ENCODE results near the gene NKIRAS2.

DNA sequence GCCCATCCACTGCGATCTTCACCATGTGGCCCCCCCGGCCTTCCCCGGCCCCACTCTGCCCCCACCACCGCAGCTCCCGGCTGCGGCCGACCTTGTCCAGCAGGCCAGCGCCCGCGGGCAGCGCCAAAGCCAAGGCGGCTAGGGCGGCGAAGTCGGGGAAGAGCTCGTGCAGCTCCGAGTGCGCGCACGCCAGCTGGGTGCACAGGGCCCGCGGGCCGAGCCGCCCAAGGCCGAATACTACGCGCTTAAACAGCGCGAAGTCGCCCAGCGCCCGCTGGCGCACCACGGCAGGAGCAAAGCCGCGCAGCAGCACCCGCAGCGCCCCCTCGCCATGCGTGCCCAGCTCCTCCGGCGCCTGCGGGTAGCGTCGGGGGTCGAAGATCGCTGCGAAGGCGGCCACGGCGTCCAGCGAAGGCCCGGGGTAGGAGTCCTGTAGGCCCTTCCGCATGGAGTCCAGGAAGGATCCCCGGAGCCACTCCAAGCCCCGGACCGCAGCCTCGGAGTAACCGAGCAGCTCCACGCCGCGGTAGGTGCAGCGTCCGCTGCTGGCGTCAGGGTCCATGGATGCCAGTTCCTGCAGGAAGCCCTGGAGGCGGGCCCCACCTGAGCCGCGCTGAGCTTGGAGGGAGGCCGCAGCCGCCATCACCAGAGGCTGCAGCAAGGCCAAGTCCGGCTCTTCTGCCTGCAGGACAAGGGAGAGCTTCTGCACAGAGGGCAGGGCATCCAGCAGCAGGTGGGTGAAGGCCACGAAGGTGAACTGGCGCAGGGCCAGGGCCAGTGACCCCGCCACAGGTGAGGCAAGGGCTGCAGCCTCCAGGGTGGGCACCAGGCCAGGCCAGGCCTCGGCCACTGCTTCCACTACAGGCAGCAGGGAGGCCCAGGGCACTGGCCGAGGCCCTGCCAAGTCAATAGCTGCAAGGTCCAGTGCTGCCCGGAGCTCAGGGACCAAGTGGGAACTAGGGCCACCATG lies 20.2 kb downstream of the NKIRAS2 start:
- TF ChIP-seq POLR2A (IDR thresholded peaks at IDR 0.05; ENCODE audit: low read depth, low read length) (no peak), POLR2AphosphoS5 (IDR thresholded peaks at IDR 0.05; ENCODE audit: insufficient read depth, low read depth, low read length) (no peak), EZH2 (IDR thresholded peaks at IDR 0.05; ENCODE audit: borderline replicate concordance, low read depth, low read length, severe bottlenecking) (no peak)
- TF ChIP-seq, protein P1, sequence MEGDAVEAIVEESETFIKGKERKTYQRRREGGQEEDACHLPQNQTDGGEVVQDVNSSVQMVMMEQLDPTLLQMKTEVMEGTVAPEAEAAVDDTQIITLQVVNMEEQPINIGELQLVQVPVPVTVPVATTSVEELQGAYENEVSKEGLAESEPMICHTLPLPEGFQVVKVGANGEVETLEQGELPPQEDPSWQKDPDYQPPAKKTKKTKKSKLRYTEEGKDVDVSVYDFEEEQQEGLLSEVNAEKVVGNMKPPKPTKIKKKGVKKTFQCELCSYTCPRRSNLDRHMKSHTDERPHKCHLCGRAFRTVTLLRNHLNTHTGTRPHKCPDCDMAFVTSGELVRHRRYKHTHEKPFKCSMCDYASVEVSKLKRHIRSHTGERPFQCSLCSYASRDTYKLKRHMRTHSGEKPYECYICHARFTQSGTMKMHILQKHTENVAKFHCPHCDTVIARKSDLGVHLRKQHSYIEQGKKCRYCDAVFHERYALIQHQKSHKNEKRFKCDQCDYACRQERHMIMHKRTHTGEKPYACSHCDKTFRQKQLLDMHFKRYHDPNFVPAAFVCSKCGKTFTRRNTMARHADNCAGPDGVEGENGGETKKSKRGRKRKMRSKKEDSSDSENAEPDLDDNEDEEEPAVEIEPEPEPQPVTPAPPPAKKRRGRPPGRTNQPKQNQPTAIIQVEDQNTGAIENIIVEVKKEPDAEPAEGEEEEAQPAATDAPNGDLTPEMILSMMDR (IDR thresholded peaks at IDR 0.05; ENCODE audit: extremely low read depth in 1 of 2, insufficient read depth in 1 of 2, low read depth in 1 of 2, low read length in 2 of 2) = no peak
